ENCODE results near the gene IRF9. TPM values are rescaled to one million over a fixed set of nuclear protein-coding genes. Genes with fewer than 3 reads are reported as not detected.

IRF9 gene
- 158 TPM for total RNA-seq
- long read RNA-seq, transcript IRF9-202 (9 exons, 1,838 nt) = major isoform, 102 of 167 reads
- long read RNA-seq, transcript IRF9-215 (8 exons, 1,769 nt) = minor isoform, 7 of 167 reads
- long read RNA-seq, transcript IRF9-208 (2 exons, 648 nt) = minor isoform, 7 of 167 reads
- long read RNA-seq, partial matches to known transcripts = 8 of 167 reads
- long read RNA-seq, other reads (novel, unspliced or antisense) = 42 of 167 reads

GRCh38 chr14:24160850-24161804, at the start of gene IRF9:
IRF9 (plus strand) TSS chr14:24161265; CDS start chr14:24162145, 880 bp downstream.
- H3K4me1 ChIP-seq = peaks cover 31% of the 10 kb centered on the region
- intact Hi-C loops (cut with DNase I) = no loop called here
- H3K27ac ChIP-seq = peak within 1 kb of the TSS; percentile 97

GRCh38 chr14:24113379-24113800, 47.7 kb upstream of the IRF9 start:
- no peak for TF ChIP-seq CTCF (IDR thresholded peaks at IDR 0.05)
- intact Hi-C loops (cut with DNase I) = no loop called here
- ATAC-seq (peak in 1 of 2 donors; percentile 0), DNase-seq (no peak)
- no peaks in the 10 kb centered on the region for H3K27me3 ChIP-seq (ENCODE audit: low read depth)
- H3K36me3 ChIP-seq = peaks cover 19% of the 10 kb centered on the region
- H3K9me3 ChIP-seq = no peaks in the 10 kb centered on the region
- H3K4me3 ChIP-seq = peak overlapping the region; percentile 77
- peak overlapping the region; percentile 97 for H3K27ac ChIP-seq
- H3K4me1 ChIP-seq = peaks cover 40% of the 10 kb centered on the region

More at GRCh38 chr14:24160850-24161804, at the start of gene IRF9:
- peak; percentile 96 for ATAC-seq
- Histone ChIP-seq H3K4me3 (peak within 1 kb of the TSS; percentile 81), H3K27me3 (ENCODE audit: low read depth) (no peaks in the 10 kb centered on the region), H3K36me3 (peaks cover 81% of the 10 kb centered on the region), H3K9me3 (no peaks in the 10 kb centered on the region)
- TF ChIP-seq CTCF (IDR thresholded peaks at IDR 0.05) = peak; percentile 96
- DNase-seq = peak; percentile 95

- peaks cover 25% of the 10 kb centered on the region for H3K36me3 ChIP-seq
- peak overlapping the region; percentile 97 for H3K27ac ChIP-seq
- H3K4me1 ChIP-seq = peaks cover 34% of the 10 kb centered on the region
- TF ChIP-seq CTCF (IDR thresholded peaks at IDR 0.05) = no peak
- no peaks in the 10 kb centered on the region for H3K27me3 ChIP-seq (ENCODE audit: low read depth)
- intact Hi-C loops (cut with DNase I) = no loop called here
- peak overlapping the region; percentile 77 for H3K4me3 ChIP-seq
- H3K9me3 ChIP-seq = no peaks in the 10 kb centered on the region
- DNase-seq (peak; percentile 91), ATAC-seq (peak; percentile 67 to 72)
Observed at GRCh38 chr14:24113801-24114531, 47.1 kb upstream of the IRF9 start.

GRCh38 chr14:24114532-24115421, 46.3 kb upstream of the IRF9 start, which contains the start of the genes DCAF11 and NRL:
DCAF11 (plus strand) TSS chr14:24114777; CDS start chr14:24115595, 818 bp downstream.
NRL (minus strand) TSS chr14:24114949; CDS start chr14:24082848, 32,101 bp downstream.
- peak; percentile 96 to 97 for ATAC-seq

More at GRCh38 chr14:24114532-24115421, 46.3 kb upstream of the IRF9 start, which contains the start of the genes DCAF11 and NRL:
- Histone ChIP-seq H3K27ac (peak within 1 kb of the TSS; percentile 97), H3K4me1 (peaks cover 28% of the 10 kb centered on the region), H3K27me3 (ENCODE audit: low read depth) (no peaks in the 10 kb centered on the region), H3K9me3 (no peaks in the 10 kb centered on the region), H3K36me3 (peaks cover 33% of the 10 kb centered on the region), H3K4me3 (peak within 1 kb of the TSS; percentile 77)
- peak; percentile 98 for DNase-seq
- intact Hi-C loops (cut with DNase I) = no loop called here
- TF ChIP-seq CTCF (IDR thresholded peaks at IDR 0.05) = no peak
